Stimulated activated memory B cell treated with anti-CD40 and anti-IgM and Interleukin-4, amounts not matched to agents 10 μg/mL and 1 μg/mL and 100 μg/mL, for 72 hours (primary cell): ENCODE data around the gene TBC1D7.

Source experiments
- ATAC-seq: fragments of 150-1000 bp; cut with Tn5 transposase; 2 replicates; pipeline ENCODE4 v1.10.0; 2021
- H3K27ac Mint-ChIP-seq: one replicate; pipeline ENCODE4 v1.8.0; 2022; ENCODE audit warnings: mild to moderate bottlenecking, mixed read lengths
- H3K27me3 Mint-ChIP-seq: one replicate; pipeline ENCODE4 v1.8.0; 2022; ENCODE audit warnings: mixed read lengths
- H3K36me3 Mint-ChIP-seq: one replicate; pipeline ENCODE4 v1.8.0; 2022; ENCODE audit warnings: mixed read lengths
- H3K4me1 Mint-ChIP-seq: one replicate; pipeline ENCODE4 v1.8.0; 2022; ENCODE audit warnings: mixed read lengths
- H3K4me3 Mint-ChIP-seq: one replicate; pipeline ENCODE4 v1.8.0; 2022; ENCODE audit warnings: mild to moderate bottlenecking, moderate library complexity, mixed read lengths
- H3K9me3 Mint-ChIP-seq: one replicate; pipeline ENCODE4 v1.8.0; 2022; ENCODE audit warnings: mixed read lengths

TBC1D7 gene

DNA sequence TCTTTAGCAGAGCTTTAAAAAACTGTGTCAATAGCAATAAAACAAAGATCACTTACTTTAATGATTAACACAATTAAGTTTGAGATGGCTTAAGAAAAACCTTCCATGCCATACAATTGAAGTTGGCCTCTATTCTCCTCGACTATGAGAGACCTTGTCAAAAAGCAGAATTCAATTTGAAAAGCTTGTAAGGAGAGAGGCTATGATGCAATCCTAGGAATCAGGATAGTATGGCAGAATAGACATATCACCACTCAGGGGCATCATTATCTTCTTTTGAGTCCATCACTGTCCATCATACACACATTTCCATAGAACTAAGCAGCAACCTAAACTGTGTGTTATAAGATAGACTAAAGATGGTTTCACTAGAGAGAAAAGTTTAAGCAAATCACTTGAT lies 17.2 kb downstream of the TBC1D7 start:
- Mint-ChIP-seq H3K27ac (no peak overlapping the region), H3K36me3 (peaks cover 66% of the 10 kb centered on the region), H3K4me3 (no peak overlapping the region), H3K4me1 (no peaks in the 10 kb centered on the region), H3K27me3 (no peaks in the 10 kb centered on the region), H3K9me3 (no peaks in the 10 kb centered on the region)
- no peak for ATAC-seq

DNA sequence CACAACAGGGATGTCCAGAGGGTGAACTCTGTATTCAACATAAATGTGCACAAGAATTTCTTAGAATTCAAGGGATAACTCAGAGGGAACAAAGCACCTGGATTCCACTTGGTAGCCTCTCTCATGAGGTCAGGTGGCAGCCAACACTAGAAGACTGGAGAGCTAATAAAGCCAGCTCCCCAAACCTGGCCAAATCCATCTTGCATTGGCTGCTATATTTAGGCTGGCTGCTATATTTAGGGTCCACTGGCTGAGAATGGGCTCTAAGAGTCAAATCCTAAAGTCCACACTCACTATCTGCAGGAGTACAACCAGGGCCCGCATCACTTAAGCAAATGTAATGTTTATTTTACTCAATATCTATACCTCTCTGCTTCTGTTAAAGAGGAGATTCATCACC lies 20.0 kb downstream of the TBC1D7 start:
- no peaks in the 10 kb centered on the region for H3K27me3 Mint-ChIP-seq
- ATAC-seq, result no peak
- H3K4me3 Mint-ChIP-seq, result no peak overlapping the region
- peaks cover 19% of the 10 kb centered on the region for H3K4me1 Mint-ChIP-seq
- H3K36me3 Mint-ChIP-seq, result peaks cover 48% of the 10 kb centered on the region
- H3K27ac Mint-ChIP-seq, result no peak overlapping the region
- H3K9me3 Mint-ChIP-seq, result no peaks in the 10 kb centered on the region

- no peaks in the 10 kb centered on the region for H3K9me3 Mint-ChIP-seq
- no peaks in the 10 kb centered on the region for H3K27me3 Mint-ChIP-seq
- H3K27ac Mint-ChIP-seq, result no peak overlapping the region
- peaks cover 27% of the 10 kb centered on the region for H3K4me1 Mint-ChIP-seq
- ATAC-seq, result no peak
- peaks cover 55% of the 10 kb centered on the region for H3K36me3 Mint-ChIP-seq
- H3K4me3 Mint-ChIP-seq, result no peak overlapping the region
These were observed 20.8 kb downstream of the TBC1D7 start for GRCh38 chr6:13307508-13307995.

DNA sequence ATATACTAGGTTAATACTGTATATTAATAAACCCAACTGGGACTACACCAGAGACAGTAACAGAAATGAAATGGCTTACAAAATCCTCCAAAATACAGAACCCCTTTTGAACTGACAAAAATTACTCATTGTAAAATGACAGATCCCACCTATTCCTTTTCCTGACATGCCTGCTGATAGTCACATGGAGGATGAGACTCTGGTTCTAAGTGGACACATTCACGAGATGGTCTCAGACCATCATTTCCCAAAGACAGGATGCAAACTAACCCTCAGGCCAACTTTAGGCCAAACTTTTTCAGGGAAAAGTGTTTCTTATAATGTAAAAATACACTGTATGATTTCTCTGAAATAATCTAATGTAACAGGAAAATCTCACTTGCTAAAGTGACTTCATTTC lies 22.5 kb downstream of the TBC1D7 start:
- no peak overlapping the region for H3K4me3 Mint-ChIP-seq
- H3K27ac Mint-ChIP-seq, result no peak overlapping the region
- H3K27me3 Mint-ChIP-seq, result no peaks in the 10 kb centered on the region
- no peak for ATAC-seq
- peaks cover 42% of the 10 kb centered on the region for H3K4me1 Mint-ChIP-seq
- H3K9me3 Mint-ChIP-seq, result no peaks in the 10 kb centered on the region
- H3K36me3 Mint-ChIP-seq, result peaks cover 55% of the 10 kb centered on the region

DNA sequence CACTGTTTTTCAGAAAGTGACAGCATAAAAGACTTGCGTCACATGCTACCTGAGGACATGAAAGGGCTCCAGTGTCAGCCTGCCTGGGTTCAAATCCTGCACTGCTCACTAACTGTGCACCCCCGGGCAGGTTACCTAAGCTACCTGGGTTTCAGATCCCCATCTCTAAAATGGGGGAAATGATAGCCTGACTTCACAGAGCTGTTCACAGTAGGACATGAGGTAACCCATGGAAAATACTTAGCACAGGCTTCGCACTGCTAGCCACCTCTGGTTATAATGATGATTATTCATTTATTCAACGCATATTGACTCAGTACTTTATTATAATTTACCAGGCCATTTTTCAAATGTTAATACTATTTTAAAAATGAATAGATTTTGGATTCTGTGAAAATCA lies 23.0 kb downstream of the TBC1D7 start:
- H3K4me3 Mint-ChIP-seq, result no peak overlapping the region
- H3K27me3 Mint-ChIP-seq, result no peaks in the 10 kb centered on the region
- no peak for ATAC-seq
- no peaks in the 10 kb centered on the region for H3K9me3 Mint-ChIP-seq
- peak overlapping the region; percentile 93 for H3K27ac Mint-ChIP-seq
- H3K36me3 Mint-ChIP-seq, result peaks cover 60% of the 10 kb centered on the region
- peaks cover 47% of the 10 kb centered on the region for H3K4me1 Mint-ChIP-seq

DNA sequence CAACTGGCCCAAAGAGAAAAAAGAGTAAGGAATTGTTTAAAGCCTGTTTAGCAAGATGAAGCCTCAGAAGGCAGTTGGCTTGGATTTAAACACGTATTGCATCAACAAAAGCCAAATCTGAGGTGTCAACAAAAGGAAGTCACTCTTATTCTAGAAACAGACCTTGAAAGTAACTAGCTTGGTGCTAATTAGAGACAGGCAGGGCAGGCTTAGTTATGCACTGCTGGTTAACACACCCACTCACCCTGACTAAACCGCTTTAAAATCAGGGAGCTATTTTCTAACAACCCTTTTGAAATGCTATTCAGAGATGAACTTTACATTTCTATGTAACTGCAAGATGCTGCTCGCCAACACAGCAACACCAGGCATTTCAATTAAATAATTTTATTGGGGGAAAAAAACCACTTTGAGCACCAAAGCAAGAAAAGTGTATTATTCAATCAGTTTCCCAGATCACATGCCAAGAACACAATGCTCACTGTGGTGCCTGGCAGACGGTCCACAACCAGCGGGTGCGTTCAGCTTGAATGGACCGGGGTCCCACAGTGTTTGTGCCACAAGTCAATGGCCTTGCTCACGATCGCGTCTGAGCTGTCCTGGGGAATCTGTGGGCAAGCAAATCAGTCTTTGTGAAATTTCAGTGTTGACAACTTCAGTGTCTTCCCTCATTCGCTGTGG lies 23.6 kb downstream of the TBC1D7 start:
- peak; percentile 73 for ATAC-seq
- Mint-ChIP-seq H3K36me3 (peaks cover 61% of the 10 kb centered on the region), H3K27me3 (no peaks in the 10 kb centered on the region), H3K9me3 (no peaks in the 10 kb centered on the region), H3K4me3 (peak overlapping the region; percentile 59), H3K4me1 (peaks cover 53% of the 10 kb centered on the region), H3K27ac (peak overlapping the region; percentile 93)

GRCh38 chr6:13304101-13304500 lies 24.2 kb downstream of the TBC1D7 start:
- H3K27me3 Mint-ChIP-seq, result no peaks in the 10 kb centered on the region
- ATAC-seq, result no peak
- H3K4me3 Mint-ChIP-seq, result peak overlapping the region; percentile 59
- H3K36me3 Mint-ChIP-seq, result peaks cover 61% of the 10 kb centered on the region
- peaks cover 59% of the 10 kb centered on the region for H3K4me1 Mint-ChIP-seq
- H3K9me3 Mint-ChIP-seq, result no peaks in the 10 kb centered on the region
- H3K27ac Mint-ChIP-seq, result peak overlapping the region; percentile 93

- H3K27ac Mint-ChIP-seq, result peak overlapping the region; percentile 93
- H3K4me1 Mint-ChIP-seq, result peaks cover 63% of the 10 kb centered on the region
- peaks cover 59% of the 10 kb centered on the region for H3K36me3 Mint-ChIP-seq
- ATAC-seq, result peak; percentile 75
- peak overlapping the region; percentile 68 for H3K4me3 Mint-ChIP-seq
- H3K27me3 Mint-ChIP-seq, result no peaks in the 10 kb centered on the region
- H3K9me3 Mint-ChIP-seq, result no peaks in the 10 kb centered on the region
These were observed 24.7 kb downstream of the TBC1D7 start for GRCh38 chr6:13303668-13304017.

- Mint-ChIP-seq H3K4me1 (peaks cover 63% of the 10 kb centered on the region), H3K9me3 (no peaks in the 10 kb centered on the region), H3K4me3 (peak overlapping the region; percentile 68), H3K27ac (peak overlapping the region; percentile 93), H3K27me3 (no peaks in the 10 kb centered on the region), H3K36me3 (peaks cover 60% of the 10 kb centered on the region)
- peak; percentile 82 for ATAC-seq
These were observed 25.3 kb downstream of the TBC1D7 start for GRCh38 chr6:13302751-13303667.

- H3K4me1 Mint-ChIP-seq, result peaks cover 68% of the 10 kb centered on the region
- H3K27me3 Mint-ChIP-seq, result no peaks in the 10 kb centered on the region
- no peak for ATAC-seq
- peak overlapping the region; percentile 37 for H3K4me3 Mint-ChIP-seq
- no peaks in the 10 kb centered on the region for H3K9me3 Mint-ChIP-seq
- H3K36me3 Mint-ChIP-seq, result peaks cover 63% of the 10 kb centered on the region
- peak overlapping the region; percentile 93 for H3K27ac Mint-ChIP-seq
These were observed 26.0 kb downstream of the TBC1D7 start for GRCh38 chr6:13302291-13302690.

GRCh38 chr6:13300643-13301590 lies 27.4 kb downstream of the TBC1D7 start:
- H3K4me1 Mint-ChIP-seq, result peaks cover 81% of the 10 kb centered on the region
- no peak overlapping the region for H3K4me3 Mint-ChIP-seq
- no peaks in the 10 kb centered on the region for H3K27me3 Mint-ChIP-seq
- H3K9me3 Mint-ChIP-seq, result no peaks in the 10 kb centered on the region
- H3K27ac Mint-ChIP-seq, result peak overlapping the region; percentile 93
- H3K36me3 Mint-ChIP-seq, result peaks cover 58% of the 10 kb centered on the region
- ATAC-seq, result no peak

DNA sequence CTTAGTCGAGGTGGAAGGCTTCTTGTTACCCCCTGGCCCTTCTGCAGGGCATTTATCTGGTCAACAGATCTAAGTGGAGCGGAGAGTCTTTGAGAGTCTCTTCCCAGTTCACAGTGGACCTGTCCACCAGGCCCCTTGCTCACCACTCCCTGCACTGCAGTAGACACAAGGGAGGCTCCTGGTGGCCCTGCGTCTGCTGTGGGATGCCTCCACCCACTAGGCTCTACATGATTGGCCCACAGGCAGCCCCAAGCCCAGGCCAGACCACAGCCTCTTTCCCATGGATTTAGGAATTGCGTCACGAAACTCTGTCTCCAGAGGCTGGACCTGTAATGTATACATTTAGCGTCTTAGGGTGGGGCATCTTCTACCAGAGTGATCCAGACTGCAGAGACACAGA lies 28.4 kb downstream of the TBC1D7 start:
- no peaks in the 10 kb centered on the region for H3K27me3 Mint-ChIP-seq
- H3K36me3 Mint-ChIP-seq, result peaks cover 63% of the 10 kb centered on the region

DNA sequence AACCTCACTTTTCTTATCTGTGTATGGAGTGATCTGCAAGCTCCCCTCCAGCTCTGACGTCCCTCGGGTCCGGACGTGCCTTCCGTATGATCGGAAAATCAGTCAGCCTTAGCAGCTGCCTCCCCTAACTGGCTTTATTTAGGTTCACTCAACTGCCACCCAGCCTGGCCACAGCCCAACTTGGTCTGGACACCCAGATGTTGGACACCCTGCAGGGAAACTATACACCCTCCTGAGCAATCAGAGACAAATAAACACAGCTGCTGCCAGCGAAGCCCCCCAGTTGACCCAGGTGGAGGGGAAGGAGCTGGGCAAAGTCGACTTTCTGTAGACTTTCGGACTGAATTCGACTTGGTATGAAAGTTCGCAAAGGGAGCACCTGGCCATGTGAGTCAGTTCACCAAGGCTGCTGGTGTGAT lies 28.9 kb downstream of the TBC1D7 start:
- Mint-ChIP-seq H3K27ac (peak overlapping the region; percentile 72), H3K9me3 (no peaks in the 10 kb centered on the region), H3K36me3 (peaks cover 68% of the 10 kb centered on the region), H3K27me3 (no peaks in the 10 kb centered on the region), H3K4me1 (peaks cover 84% of the 10 kb centered on the region), H3K4me3 (peak overlapping the region; percentile 5)
- peak; percentile 55 for ATAC-seq

More for the DNA sequence above, 28.4 kb downstream of the TBC1D7 start:
- no peak for ATAC-seq
- Mint-ChIP-seq H3K4me1 (peaks cover 84% of the 10 kb centered on the region), H3K27ac (peak overlapping the region; percentile 72), H3K9me3 (no peaks in the 10 kb centered on the region), H3K4me3 (peak overlapping the region; percentile 5)

GRCh38 chr6:13298446-13298845 lies 29.9 kb downstream of the TBC1D7 start:
- no peaks in the 10 kb centered on the region for H3K9me3 Mint-ChIP-seq
- H3K4me3 Mint-ChIP-seq, result no peak overlapping the region
- no peaks in the 10 kb centered on the region for H3K27me3 Mint-ChIP-seq
- ATAC-seq, result no peak
- peaks cover 76% of the 10 kb centered on the region for H3K36me3 Mint-ChIP-seq
- H3K27ac Mint-ChIP-seq, result peak overlapping the region; percentile 72
- H3K4me1 Mint-ChIP-seq, result peaks cover 74% of the 10 kb centered on the region

GRCh38 chr6:13297391-13297790 lies 30.9 kb downstream of the TBC1D7 start:
- Mint-ChIP-seq H3K9me3 (no peaks in the 10 kb centered on the region), H3K4me3 (no peak overlapping the region), H3K36me3 (peaks cover 73% of the 10 kb centered on the region), H3K4me1 (peaks cover 64% of the 10 kb centered on the region), H3K27me3 (no peaks in the 10 kb centered on the region), H3K27ac (no peak overlapping the region)
- ATAC-seq, result no peak
